Esophagus (tissue), 2 donors: Measurements from ENCODE around the gene PACSIN3. TPM values are rescaled to one million over a fixed set of nuclear protein-coding genes. Genes with fewer than 3 reads are reported as not detected.

ENCODE experiments used
- H3K27ac ChIP-seq, 2 donors: one replicate each; pipeline ENCODE4 v1.5.1; 2013; ENCODE audit warnings: low read depth in 2 of 2, mild to moderate bottlenecking in 2 of 2, inconsistent platforms in 1 of 2, low read length in 1 of 2, moderate library complexity in 1 of 2
- H3K27me3 ChIP-seq, 2 donors: one replicate each; pipeline ENCODE4 v1.6.1; 2013; ENCODE audit warnings: low read length in 2 of 2, control low read depth in 1 of 2, mild to moderate bottlenecking in 1 of 2; ENCODE audit not compliant: insufficient read depth in 2 of 2, control insufficient read depth in 1 of 2
- H3K36me3 ChIP-seq, 2 donors: one replicate each; pipeline ENCODE4 v1.6.1; 2013; ENCODE audit warnings: low read length in 1 of 2; ENCODE audit not compliant: control insufficient read depth in 2 of 2, insufficient read depth in 2 of 2
- H3K4me1 ChIP-seq, 2 donors: one replicate each; pipeline ENCODE4 v1.6.1; 2013; ENCODE audit warnings: low read length in 1 of 2; ENCODE audit not compliant: control insufficient read depth in 2 of 2, insufficient read depth in 2 of 2
- H3K4me3 ChIP-seq, 2 donors: one replicate each; pipeline ENCODE4 v1.5.1; 2013; ENCODE audit warnings: low read length in 2 of 2, mild to moderate bottlenecking in 2 of 2, low read depth in 1 of 2, moderate library complexity in 1 of 2
- H3K9me3 ChIP-seq, 2 donors: one replicate each; pipeline ENCODE4 v1.6.1; 2013; ENCODE audit warnings: mild to moderate bottlenecking in 2 of 2, low read depth in 1 of 2, low read length in 1 of 2, moderate library complexity in 1 of 2; ENCODE audit not compliant: control insufficient read depth in 2 of 2, insufficient read depth in 1 of 2
- WGBS, 2 donors: extraction: QIAGEN DNeasy Blood & Tissue Kit; methylation state at CpG; one replicate each; pipeline ENCODE4 v1.1.7; 2013; 5-methylcytosine and 5-hydroxymethylcytosine counted together
- polyA plus RNA-seq, 2 donors: library from polyadenylated mRNA; stranded (reverse); fragments of 200-250 nt; gene quantifications; one replicate each; pipeline ENCODE4 v1.2.3, GENCODE V29; 2013
- donor health status: healthy with polysubstance abuse.
- donor health status: Bipolar disorder and iron deficiency.

PACSIN3 gene
- polyA plus RNA-seq, 2 donors = 54.7 to 55.6 TPM

- WGBS, 2 donors = 90% methylated on average over 23 of the region's 23 CpGs
- Histone ChIP-seq H3K27ac (no peak overlapping the region), H3K36me3 (peaks cover 0 to 33% of the 10 kb centered on the region in 2 donors), H3K4me3 (no peak overlapping the region), H3K27me3 (no peaks in the 10 kb centered on the region), H3K9me3 (no peaks in the 10 kb centered on the region), H3K4me1 (peaks cover 2 to 14% of the 10 kb centered on the region in 2 donors)
Measured at GRCh38 chr11:47178737-47179654, 7.2 kb downstream of the PACSIN3 start.

- Histone ChIP-seq H3K4me1 (peaks cover 2 to 13% of the 10 kb centered on the region in 2 donors), H3K27me3 (no peaks in the 10 kb centered on the region), H3K4me3 (no peak overlapping the region), H3K27ac (peak overlapping the region; percentile 97 to 98), H3K9me3 (no peaks in the 10 kb centered on the region), H3K36me3 (peaks cover under 1 to 38% of the 10 kb centered on the region in 2 donors)
- 86 to 89% methylated on average over 10 to 11 of the region's 11 CpGs for WGBS, 2 donors
Measured at GRCh38 chr11:47178316-47178715, 7.9 kb downstream of the PACSIN3 start.

GRCh38 chr11:47177846-47178245, 8.4 kb downstream of the PACSIN3 start:
- peaks cover 2 to 16% of the 10 kb centered on the region in 2 donors for H3K4me1 ChIP-seq
- H3K9me3 ChIP-seq = no peaks in the 10 kb centered on the region
- no peaks in the 10 kb centered on the region for H3K27me3 ChIP-seq
- H3K4me3 ChIP-seq = no peak overlapping the region
- peaks cover 5 to 39% of the 10 kb centered on the region in 2 donors for H3K36me3 ChIP-seq
- peak overlapping the region; percentile 97 to 98 for H3K27ac ChIP-seq
- 47 to 48% methylated on average over 6 of the region's 6 CpGs for WGBS, 2 donors

GRCh38 chr11:47177229-47177845, 8.9 kb downstream of the PACSIN3 start:
- Histone ChIP-seq H3K4me1 (peaks cover 6 to 21% of the 10 kb centered on the region in 2 donors), H3K4me3 (peak overlapping the region; percentile 52 to 67), H3K27ac (peak overlapping the region; percentile 97 to 98), H3K27me3 (no peaks in the 10 kb centered on the region), H3K9me3 (no peaks in the 10 kb centered on the region), H3K36me3 (peaks cover 8 to 37% of the 10 kb centered on the region in 2 donors)
- WGBS, 2 donors = 1 to 2% methylated on average over 21 of the region's 21 CpGs

- peaks cover 8 to 35% of the 10 kb centered on the region in 2 donors for H3K36me3 ChIP-seq
- H3K27me3 ChIP-seq = no peaks in the 10 kb centered on the region
- H3K27ac ChIP-seq = peak within 1 kb of the TSS; percentile 97 to 98
- WGBS, 2 donors = 0 to 1% methylated on average over 81 to 89 of the region's 89 CpGs
- peak within 1 kb of the TSS; percentile 93 to 94 for H3K4me3 ChIP-seq
- no peaks in the 10 kb centered on the region for H3K9me3 ChIP-seq
- peaks cover 9 to 24% of the 10 kb centered on the region in 2 donors for H3K4me1 ChIP-seq
Measured at GRCh38 chr11:47176328-47177228, 9.7 kb downstream of the PACSIN3 start, which contains the start of gene ARFGAP2. ARFGAP2 (minus strand) TSS chr11:47176879; CDS start chr11:47176853, 26 bp downstream.

GRCh38 chr11:47175746-47176327, 10.4 kb downstream of the PACSIN3 start:
- no peaks in the 10 kb centered on the region for H3K9me3 ChIP-seq
- peaks cover 9 to 25% of the 10 kb centered on the region in 2 donors for H3K4me1 ChIP-seq
- 22% methylated on average over 14 of the region's 14 CpGs for WGBS, 2 donors
- H3K27me3 ChIP-seq = no peaks in the 10 kb centered on the region
- peak overlapping the region; percentile 89 to 96 for H3K27ac ChIP-seq
- peaks cover 8 to 35% of the 10 kb centered on the region in 2 donors for H3K36me3 ChIP-seq
- H3K4me3 ChIP-seq = peak overlapping the region; percentile 93 to 94

GRCh38 chr11:47172740-47173336, 13.4 kb downstream of the PACSIN3 start:
- Histone ChIP-seq H3K27ac (peak overlapping the region; percentile 75), H3K27me3 (no peaks in the 10 kb centered on the region), H3K4me3 (no peak overlapping the region), H3K4me1 (peaks cover 9 to 22% of the 10 kb centered on the region in 2 donors), H3K36me3 (peaks cover 13 to 31% of the 10 kb centered on the region in 2 donors), H3K9me3 (no peaks in the 10 kb centered on the region)
- WGBS, 2 donors = 66 to 75% methylated on average over 6 of the region's 6 CpGs

- WGBS, 2 donors = 37 to 50% methylated on average over 8 of the region's 8 CpGs
- peaks cover 9 to 17% of the 10 kb centered on the region in 2 donors for H3K4me1 ChIP-seq
Measured at GRCh38 chr11:47171856-47172255, 14.4 kb downstream of the PACSIN3 start.

More at GRCh38 chr11:47171856-47172255, 14.4 kb downstream of the PACSIN3 start:
- Histone ChIP-seq H3K36me3 (peaks cover 15 to 37% of the 10 kb centered on the region in 2 donors), H3K27ac (peak overlapping the region; percentile 75 to 79), H3K4me3 (no peak overlapping the region), H3K9me3 (no peaks in the 10 kb centered on the region), H3K27me3 (no peaks in the 10 kb centered on the region)
